Upper lobe of left lung (tissue), 6 donors: ENCODE results near the gene BGN. TPM values are rescaled to one million over a fixed set of nuclear protein-coding genes. Genes with fewer than 3 reads are reported as not detected.

Source experiments
- ATAC-seq, 2 donors: fragments of 200-7000 bp; cut with Tn5 transposase; one replicate each; pipeline ENCODE4 v1.9.1; 2022; ENCODE audit warnings: mild to moderate bottlenecking in 2 of 2, moderate library complexity in 2 of 2; ENCODE audit not compliant: low FRiP score in 2 of 2
- DNase-seq, 2 donors: peaks; one replicate each; pipeline ENCODE4 v3.0.0-alpha.2; 2019 to 2020
- H3K27ac ChIP-seq, 4 donors: fragments of 200-600 bp; sonication (generic); one replicate each; pipeline ENCODE4 v1.5.1; 2016 to 2019
- H3K27me3 ChIP-seq, 4 donors: fragments of 200-600 bp; sonication (generic); one replicate each; pipeline ENCODE4 v1.5.1; 2017 to 2019
- H3K36me3 ChIP-seq, 4 donors: fragments of 200-600 bp; sonication (generic); one replicate each; pipeline ENCODE4 v1.5.1; 2016 to 2019
- H3K4me1 ChIP-seq, 4 donors: fragments of 200-600 bp; sonication (generic); one replicate each; pipeline ENCODE4 v1.5.1; 2018 to 2019
- H3K4me3 ChIP-seq, 4 donors: fragments of 200-600 bp; sonication (generic); one replicate each; pipeline ENCODE4 v1.5.1; 2017 to 2019; ENCODE audit warnings: mild to moderate bottlenecking in 2 of 4, moderate library complexity in 1 of 4
- H3K9me3 ChIP-seq, 4 donors: fragments of 200-600 bp; sonication (generic); one replicate each; pipeline ENCODE4 v1.5.1; 2018 to 2019
- CTCF ChIP-seq, 6 experiments: fragments of 450-650 bp in 4 of 6; fragments of 200-600 bp in 2 of 6; sonication (generic) in 2 of 6; IDR thresholded peaks; one replicate each; pipeline ENCODE4 v1.5.1; 2016 to 2019; ENCODE audit warnings: antibody characterized with exemption in 6 of 6
- EP300 ChIP-seq, 4 donors: sonication (generic); formaldehyde crosslinking; IDR thresholded peaks; one replicate each; pipeline ENCODE4 v1.5.1; 2017; ENCODE audit warnings: antibody characterized with exemption in 4 of 4, control low read depth in 2 of 4
- POLR2A ChIP-seq, 4 donors: fragments of 450-650 bp; IDR thresholded peaks; one replicate each; pipeline ENCODE4 v1.5.1; 2016 to 2017; ENCODE audit warnings: antibody characterized with exemption in 4 of 4, mild to moderate bottlenecking in 2 of 4
- POLR2AphosphoS5 ChIP-seq, 2 donors: sonication (generic); formaldehyde crosslinking; IDR thresholded peaks; one replicate each; pipeline ENCODE4 v1.5.1; 2017; ENCODE audit warnings: antibody characterized with exemption in 2 of 2
- WGBS, 2 donors: methylation state at CpG; one replicate each; pipeline ENCODE4 v1.1.5; 2017 to 2018; 5-methylcytosine and 5-hydroxymethylcytosine counted together
- total RNA-seq, 6 donors: library from RNA; depleted of rRNA in 4 of 6; stranded (reverse); fragments of >200 nt in 4 of 6; gene quantifications; one replicate each; pipeline versions ENCODE4 v1.1.0 to v1.2.1, GENCODE V29; 2016 to 2021
- donor health status: DM: no; HTN: no; CAD: no; lungs with moderate emphysema.
- donor health status: DM: no; HTN: yes; CAD: no; lungs with severe emphysema.

Gene BGN
- total RNA-seq, 6 donors from 2014 or later = 13.0 to 251 (median 86.3) TPM

- Histone ChIP-seq H3K9me3 (no peaks in the 10 kb centered on the region), H3K27me3 (peaks cover 0 to 28% (median 0%) of the 10 kb centered on the region in 4 donors), H3K4me1 (peaks cover 0 to 9% (median 0%) of the 10 kb centered on the region in 4 donors), H3K36me3 (no peaks in the 10 kb centered on the region), H3K27ac (no peak overlapping the region), H3K4me3 (no peak overlapping the region)
- 68% methylated on average over 19 of the region's 21 CpGs; no CpG with 5 or more reads in 1 of the 2 donors for WGBS, 2 donors
- no peak for TF ChIP-seq POLR2AphosphoS5 (IDR thresholded peaks at IDR 0.05)
- TF ChIP-seq EP300 (IDR thresholded peaks at IDR 0.05) = no peak
- no peak for TF ChIP-seq POLR2A (IDR thresholded peaks at IDR 0.05)
- no peak for TF ChIP-seq CTCF (IDR thresholded peaks at IDR 0.05)
- DNase-seq = no peak
- no peak for ATAC-seq
Observed at GRCh38 chrX:153519569-153520286, 24.9 kb downstream of the BGN start.

DNA sequence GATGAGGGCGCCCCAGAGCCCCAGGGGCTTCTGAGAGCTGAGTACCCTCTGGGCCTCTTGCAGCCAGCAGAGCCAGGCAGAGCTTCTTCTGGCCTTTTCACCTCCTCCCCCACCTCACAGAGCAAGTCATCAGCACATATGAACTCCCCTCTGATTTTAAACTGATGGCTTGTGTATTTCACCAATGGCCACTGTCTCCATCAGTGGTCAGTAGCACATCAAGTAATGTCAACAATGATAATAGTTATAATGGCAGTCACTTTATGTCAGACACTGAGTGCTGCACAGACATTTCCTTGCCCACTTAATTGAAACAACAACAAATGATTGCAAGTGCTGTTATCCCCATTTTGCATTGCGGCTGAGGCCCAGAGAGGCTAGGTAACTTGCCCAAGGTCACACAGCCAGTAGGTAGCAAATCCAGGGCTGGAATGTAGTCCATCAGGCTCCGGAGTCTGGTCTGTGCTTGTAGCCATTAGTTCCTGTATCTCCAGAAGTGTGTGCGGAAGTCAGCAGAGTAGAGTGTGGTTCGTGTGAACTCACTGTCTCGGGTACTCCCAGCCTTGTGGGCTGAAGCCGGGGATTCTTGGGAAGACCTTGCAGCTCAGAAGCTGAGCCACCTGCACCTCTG, 25.6 kb downstream of the BGN start:
- Histone ChIP-seq H3K9me3 (no peaks in the 10 kb centered on the region), H3K27ac (no peak overlapping the region), H3K4me3 (no peak overlapping the region), H3K27me3 (peaks cover 0 to 28% (median 0%) of the 10 kb centered on the region in 4 donors), H3K36me3 (no peaks in the 10 kb centered on the region), H3K4me1 (peaks cover 0 to 9% (median 0%) of the 10 kb centered on the region in 4 donors)
- 75% methylated on average over 7 of the region's 7 CpGs; no CpG with 5 or more reads in 1 of the 2 donors for WGBS, 2 donors
- ATAC-seq (no peak), DNase-seq (no peak)
- TF ChIP-seq CTCF (IDR thresholded peaks at IDR 0.05) (no peak), EP300 (IDR thresholded peaks at IDR 0.05) (no peak), POLR2A (IDR thresholded peaks at IDR 0.05) (no peak), POLR2AphosphoS5 (IDR thresholded peaks at IDR 0.05) (no peak)

GRCh38 chrX:153521034-153521433, 26.3 kb downstream of the BGN start:
- Histone ChIP-seq H3K27me3 (peaks cover 0 to 28% (median 0%) of the 10 kb centered on the region in 4 donors), H3K4me3 (no peak overlapping the region), H3K4me1 (peaks cover 0 to 9% (median 0%) of the 10 kb centered on the region in 4 donors), H3K36me3 (no peaks in the 10 kb centered on the region), H3K27ac (no peak overlapping the region), H3K9me3 (no peaks in the 10 kb centered on the region)
- TF ChIP-seq POLR2AphosphoS5 (IDR thresholded peaks at IDR 0.05) (no peak), EP300 (IDR thresholded peaks at IDR 0.05) (no peak), CTCF (IDR thresholded peaks at IDR 0.05) (no peak), POLR2A (IDR thresholded peaks at IDR 0.05) (no peak)
- 52% methylated on average over 5 to 9 of the region's 9 CpGs for WGBS, 2 donors
- ATAC-seq = peak in 1 of 2 donors; percentile 20
- DNase-seq = no peak

DNA sequence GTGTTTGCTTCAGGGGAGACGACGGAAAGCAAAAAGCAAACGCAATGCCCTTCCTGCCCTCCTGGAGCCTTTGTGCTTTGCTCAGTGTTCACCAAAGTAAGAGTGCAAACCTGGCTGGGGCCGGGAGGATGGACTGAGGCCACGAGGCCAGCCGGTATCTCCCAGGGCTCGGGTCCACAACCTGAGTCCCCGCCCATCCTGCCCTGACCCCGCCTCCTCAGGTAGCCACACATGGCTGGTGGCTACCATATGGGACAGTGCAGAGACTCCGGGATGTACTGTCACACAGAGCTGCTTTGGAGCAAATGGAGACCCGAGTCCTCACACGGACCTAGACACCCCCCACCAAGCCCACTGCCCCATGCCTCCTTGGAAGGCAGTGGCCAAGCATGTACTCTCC, 27.5 kb downstream of the BGN start:
- Histone ChIP-seq H3K4me3 (no peak overlapping the region), H3K4me1 (peaks cover 0 to 9% (median 0%) of the 10 kb centered on the region in 4 donors), H3K27ac (no peak overlapping the region), H3K36me3 (no peaks in the 10 kb centered on the region), H3K9me3 (no peaks in the 10 kb centered on the region), H3K27me3 (peaks cover 0 to 24% (median 0%) of the 10 kb centered on the region in 4 donors)
- ATAC-seq (no peak), DNase-seq (peak in 1 of 2 donors; percentile 11)
- TF ChIP-seq POLR2AphosphoS5 (IDR thresholded peaks at IDR 0.05) = no peak
- TF ChIP-seq POLR2A (IDR thresholded peaks at IDR 0.05) = no peak
- TF ChIP-seq EP300 (IDR thresholded peaks at IDR 0.05) = no peak
- 48% methylated on average over 12 of the region's 12 CpGs; no CpG with 5 or more reads in 1 of the 2 donors for WGBS, 2 donors

- Histone ChIP-seq H3K27me3 (peaks cover 0 to 14% (median 0%) of the 10 kb centered on the region in 4 donors), H3K27ac (no peak overlapping the region), H3K36me3 (no peaks in the 10 kb centered on the region), H3K9me3 (no peaks in the 10 kb centered on the region), H3K4me3 (no peak overlapping the region), H3K4me1 (no peaks in the 10 kb centered on the region)
- WGBS, 2 donors = 75 to 88% methylated on average over 7 of the region's 7 CpGs
- ATAC-seq = no peak
- TF ChIP-seq POLR2AphosphoS5 (IDR thresholded peaks at IDR 0.05) = no peak
- no peak for TF ChIP-seq EP300 (IDR thresholded peaks at IDR 0.05)
- no peak for TF ChIP-seq CTCF (IDR thresholded peaks at IDR 0.05)
- TF ChIP-seq POLR2A (IDR thresholded peaks at IDR 0.05) = no peak
- DNase-seq = no peak
Observed at GRCh38 chrX:153523269-153523668, 28.5 kb downstream of the BGN start.
